WTC11 (cell line): ENCODE results near the gene PODXL.

ENCODE experiments used
- AR ChIP-seq: fragments of 250-450 bp; sonication (Bioruptor Pico); IDR thresholded peaks from 2 replicates; pipeline ENCODE4 v1.9.0; 2021; ENCODE audit warnings: mild to moderate bottlenecking
- CTCF ChIP-seq: fragments of 200-600 bp; IDR thresholded peaks from 2 replicates; pipeline ENCODE4 v1.8.0; 2022; ENCODE audit warnings: antibody characterized with exemption

GRCh38 chr7:131557652-131558385 lies 1.4 kb upstream of the PODXL start:
- TF ChIP-seq CTCF (no peak), AR (CRISPR knock-in tag) (no peak)
